ENCODE measurements around the gene DNAH14.
"Not testable (repeated sequence)": the region's sequence is repeated elsewhere in the genome, so short reads cannot be mapped to it uniquely, and the experiment has no call there.

The DNAH14 gene

GRCh38 chr1:225342695-225343094, 413.2 kb downstream of the DNAH14 start:
- DNase-seq (ENCODE audit: low read depth in 2 of 2) = no peak

- no peak for DNase-seq (ENCODE audit: low read depth in 2 of 2)
Measured at GRCh38 chr1:225343618-225344017, 414.1 kb downstream of the DNAH14 start.

DNA sequence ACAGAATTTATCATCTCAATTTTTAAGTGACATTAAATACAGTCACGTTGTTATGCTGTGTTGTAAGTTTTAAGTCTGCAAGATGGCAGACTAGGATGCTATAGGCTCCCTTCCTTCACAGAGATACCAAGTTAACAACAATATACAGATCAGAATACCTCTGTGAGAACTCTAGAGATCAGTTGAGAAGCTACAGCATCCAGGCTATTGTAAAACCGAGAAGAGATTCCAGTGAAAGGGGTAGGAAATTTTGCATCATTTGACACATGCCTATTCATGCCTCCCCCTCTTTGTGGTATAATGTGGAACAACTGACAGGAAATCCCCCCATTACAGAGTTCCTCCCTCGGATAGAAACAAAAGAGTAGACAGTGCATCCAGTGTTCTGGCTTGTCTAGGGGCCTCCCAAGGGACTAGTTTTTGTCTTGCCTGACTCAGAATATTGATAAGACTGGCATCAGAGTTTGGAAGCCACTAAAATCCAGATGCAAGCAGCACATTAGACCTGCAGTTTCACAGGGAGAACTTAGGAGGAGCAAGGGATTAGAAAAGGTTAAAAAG, 417.7 kb downstream of the DNAH14 start:
- no peak for DNase-seq (ENCODE audit: low read depth in 2 of 2)

DNA sequence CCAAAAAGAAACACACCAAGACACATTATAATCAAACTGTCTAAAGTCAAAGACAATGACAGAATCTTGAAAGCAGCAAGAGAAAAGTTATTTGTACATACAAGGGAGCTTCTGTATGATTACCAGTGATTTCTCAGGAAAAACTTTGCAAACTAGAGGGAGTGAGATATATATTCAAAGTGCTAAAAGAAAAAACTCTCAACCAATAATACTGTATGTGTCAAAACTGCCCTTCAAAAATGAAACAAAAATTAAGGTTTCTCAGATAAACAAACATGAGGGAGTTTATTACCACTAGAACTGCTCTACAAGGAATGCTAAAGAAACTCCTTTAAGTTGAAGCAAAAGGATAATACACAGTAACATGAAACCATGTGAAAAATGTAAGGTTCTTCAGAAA, 418.9 kb downstream of the DNAH14 start:
- DNase-seq (ENCODE audit: low read depth in 2 of 2) = no peak

DNA sequence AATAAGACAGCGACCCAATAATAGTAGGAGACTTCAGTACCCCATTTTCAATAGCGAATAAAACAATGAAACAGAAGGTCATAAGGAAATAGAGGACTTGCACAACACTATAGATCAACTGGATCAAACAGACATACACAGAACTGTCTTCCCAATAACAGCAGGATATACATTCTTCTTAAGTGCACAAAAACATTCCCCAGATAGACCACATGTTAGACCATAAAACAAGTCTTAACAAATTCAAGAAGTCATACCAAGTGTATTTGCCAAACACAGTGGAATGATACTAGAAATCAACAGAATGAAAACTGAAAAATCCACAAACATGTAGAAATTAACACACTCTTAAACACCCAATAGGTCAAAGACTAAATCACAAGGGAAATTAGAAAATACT, 420.4 kb downstream of the DNAH14 start:
- DNase-seq (ENCODE audit: low read depth in 2 of 2) = no peak

DNA sequence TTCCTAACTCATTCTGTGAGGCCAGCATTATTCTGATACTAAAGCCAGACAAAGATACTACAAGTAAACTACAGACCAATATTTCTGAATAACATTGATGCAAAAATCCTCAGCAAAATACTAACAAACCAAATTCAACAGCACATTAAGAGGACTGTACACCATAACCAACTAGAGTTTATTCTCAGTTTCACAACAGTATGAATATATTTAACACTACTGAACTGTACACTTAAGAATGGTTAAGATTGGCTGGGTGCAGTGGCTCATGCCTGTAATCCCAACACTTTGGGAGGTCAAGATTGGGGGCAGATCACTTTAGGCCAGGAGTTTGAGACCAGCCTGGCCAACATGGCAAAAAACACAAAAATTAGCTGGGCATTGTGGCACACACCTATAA, 421.4 kb downstream of the DNAH14 start:
- DNase-seq (ENCODE audit: low read depth in 2 of 2) = no peak

GRCh38 chr1:225354906-225355305, 425.4 kb downstream of the DNAH14 start:
- DNase-seq (ENCODE audit: low read depth in 2 of 2) = no peak

- DNase-seq (ENCODE audit: low read depth in 2 of 2) = no peak
Measured at GRCh38 chr1:225355863-225356262, 426.4 kb downstream of the DNAH14 start.

DNA sequence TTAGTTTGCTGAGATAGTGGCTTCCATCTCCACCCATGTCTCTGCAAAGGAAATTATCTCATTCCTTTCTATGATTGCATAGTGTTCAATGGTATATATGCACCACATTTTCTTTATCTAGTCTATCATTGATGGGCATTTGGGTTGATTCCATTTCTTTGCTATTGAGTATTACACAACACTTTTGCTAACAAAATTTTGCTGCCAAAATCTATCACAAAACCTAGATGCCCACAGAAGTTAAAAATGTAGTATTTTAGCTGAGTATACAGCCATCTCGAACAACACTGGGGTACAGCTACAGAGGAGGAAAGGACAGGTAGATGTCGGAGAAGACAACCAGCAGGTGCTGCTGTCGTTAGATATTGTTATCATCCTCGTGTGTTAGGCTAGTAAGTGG, 430.6 kb downstream of the DNAH14 start:
- DNase-seq (ENCODE audit: low read depth in 2 of 2) = no peak

GRCh38 chr1:225361176-225361575, 431.7 kb downstream of the DNAH14 start:
- no peak for DNase-seq (ENCODE audit: low read depth in 2 of 2)

DNA sequence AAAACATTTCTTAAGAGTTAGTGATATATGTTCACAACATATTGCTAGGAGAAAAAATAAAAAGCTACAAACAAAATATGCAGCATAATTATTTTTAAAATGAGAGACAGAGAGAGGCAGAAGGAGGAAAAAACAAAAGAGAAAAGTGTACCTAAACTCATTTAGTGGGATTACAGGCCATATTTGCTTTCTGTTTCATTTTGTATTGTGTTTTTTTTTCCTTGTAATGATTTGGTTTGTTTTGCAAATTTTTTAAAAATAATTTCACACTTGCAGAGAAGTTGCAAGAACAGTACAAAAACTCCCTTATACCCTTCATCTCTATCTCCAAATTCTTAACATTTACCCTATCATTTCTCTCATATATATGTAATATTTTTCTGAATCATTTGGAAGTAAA, 433.3 kb downstream of the DNAH14 start:
- DNase-seq (ENCODE audit: low read depth in 2 of 2) = no peak

DNA sequence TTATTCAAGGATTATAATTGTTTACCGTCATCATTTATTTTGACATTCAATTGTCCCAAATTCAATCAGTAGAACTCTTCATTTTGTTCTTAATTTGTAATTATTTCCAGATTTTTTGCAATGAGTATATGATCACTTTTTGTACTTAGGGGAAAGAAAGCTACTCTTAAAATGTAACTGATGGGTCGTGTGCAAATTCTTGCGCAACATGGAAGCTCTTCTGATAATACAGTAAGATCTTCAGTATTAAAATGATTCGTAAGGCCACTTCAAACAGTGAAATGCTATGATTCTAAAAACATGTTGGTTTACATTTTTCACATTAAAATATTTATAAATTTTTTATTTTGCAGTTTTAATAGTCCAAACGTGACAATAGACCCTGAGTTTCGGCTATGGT, 435.0 kb downstream of the DNAH14 start:
- DNase-seq (ENCODE audit: low read depth in 2 of 2) = no peak

DNA sequence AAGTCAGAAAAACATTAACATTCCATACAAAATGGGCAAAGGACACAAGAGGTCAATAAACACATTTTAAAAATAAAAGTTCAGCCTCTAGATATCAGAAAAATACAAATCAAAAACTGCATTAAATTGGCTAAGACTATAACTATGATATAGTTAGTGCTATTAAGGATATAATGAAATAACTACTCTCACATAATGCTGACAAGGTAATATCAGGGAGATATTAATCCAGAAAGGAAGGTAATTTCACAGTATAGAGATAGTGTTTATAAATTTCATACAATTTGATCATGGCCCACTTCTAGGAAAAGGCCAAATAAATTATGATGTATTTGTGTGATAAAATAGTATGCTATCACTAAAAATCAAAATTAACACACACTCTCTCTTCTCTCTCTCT, 436.5 kb downstream of the DNAH14 start:
- no peak for DNase-seq (ENCODE audit: low read depth in 2 of 2)

DNA sequence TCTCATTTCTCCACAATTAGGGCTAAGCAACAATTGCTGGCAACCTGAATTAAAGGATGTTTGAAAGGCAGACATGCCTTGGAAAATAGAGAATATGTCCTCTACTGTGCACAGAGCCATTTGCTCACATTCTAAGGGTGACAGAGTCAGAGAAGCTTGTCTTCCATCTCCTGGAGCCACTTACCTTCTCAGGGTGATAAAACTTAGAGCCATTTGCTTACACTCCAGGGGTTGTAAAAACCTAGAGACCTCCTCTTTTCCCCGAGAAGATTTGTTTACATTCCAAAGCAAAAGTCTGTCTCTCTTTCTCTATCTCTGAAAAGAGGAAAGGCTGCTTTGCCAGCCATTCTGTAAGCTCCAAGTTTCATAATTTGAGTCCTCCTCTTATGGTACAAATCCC, 437.1 kb downstream of the DNAH14 start:
- DNase-seq (ENCODE audit: low read depth in 2 of 2) = no peak

DNA sequence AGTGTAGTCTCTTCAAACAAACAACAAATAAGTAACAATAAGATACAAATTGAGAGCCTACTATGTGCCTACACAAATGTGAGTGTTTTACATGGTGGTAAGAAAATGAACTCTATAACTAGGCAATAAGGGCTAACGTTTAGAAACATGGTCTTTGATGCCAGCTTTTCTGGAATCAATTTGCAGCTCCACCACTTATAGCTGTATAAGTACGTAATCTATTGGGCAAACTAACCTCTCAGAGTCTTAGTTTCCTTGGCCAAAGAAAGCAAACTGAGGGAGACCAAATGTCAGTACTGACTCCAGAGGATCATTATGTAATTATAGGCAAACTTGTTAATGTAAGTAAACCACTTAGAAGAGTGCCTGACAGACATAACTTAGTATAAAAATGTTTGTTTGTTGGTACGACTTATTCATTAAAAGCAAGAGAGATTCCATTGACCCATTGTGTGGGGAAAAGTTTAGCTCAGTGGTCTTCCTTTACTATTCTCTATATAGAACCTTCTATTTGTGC, 438.6 kb downstream of the DNAH14 start:
- no peak for DNase-seq (ENCODE audit: low read depth in 2 of 2)

GRCh38 chr1:225371366-225372010, 442.0 kb downstream of the DNAH14 start:
- no peak for DNase-seq (ENCODE audit: low read depth in 2 of 2)

DNA sequence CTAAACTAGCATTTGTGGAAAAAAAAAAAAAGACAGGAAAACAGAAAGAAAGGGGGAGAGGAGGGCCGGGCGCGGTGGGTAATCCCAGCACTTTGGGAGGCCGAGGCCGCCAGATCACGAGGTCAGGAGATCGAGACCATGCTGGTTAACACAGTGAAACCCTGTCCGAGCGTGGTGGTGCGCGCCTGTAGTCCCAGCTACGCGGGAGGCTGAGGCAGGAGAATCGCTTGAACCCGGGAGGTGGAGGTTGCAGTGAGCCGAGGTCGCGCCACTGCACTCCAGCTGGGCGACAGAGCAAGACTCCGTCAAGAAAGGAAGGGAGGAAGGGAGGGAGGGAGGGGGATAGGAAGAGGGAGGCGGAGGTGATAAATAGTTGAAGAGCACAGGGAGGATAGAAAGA, 443.7 kb downstream of the DNAH14 start:
- no peak for DNase-seq (ENCODE audit: low read depth in 2 of 2)

DNA sequence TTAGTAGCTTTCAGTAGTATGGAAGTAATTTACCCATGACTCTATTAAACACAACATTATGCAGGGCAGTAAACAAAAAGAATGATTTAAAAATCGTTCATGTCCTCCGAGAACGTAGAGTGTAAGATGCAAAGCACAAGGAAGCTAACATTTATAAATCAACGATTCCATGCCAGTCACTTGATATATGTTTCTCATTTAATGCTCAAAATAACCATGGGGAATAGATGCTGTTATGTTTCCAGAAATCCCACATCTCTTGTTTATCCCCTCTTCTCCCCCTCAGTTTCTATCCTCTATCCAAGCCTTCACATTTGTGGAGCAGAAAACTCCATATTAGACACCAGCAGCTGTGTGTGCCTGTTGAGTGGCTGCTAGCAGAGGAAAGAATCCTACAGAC, 445.5 kb downstream of the DNAH14 start:
- no peak for DNase-seq (ENCODE audit: low read depth in 2 of 2)

DNA sequence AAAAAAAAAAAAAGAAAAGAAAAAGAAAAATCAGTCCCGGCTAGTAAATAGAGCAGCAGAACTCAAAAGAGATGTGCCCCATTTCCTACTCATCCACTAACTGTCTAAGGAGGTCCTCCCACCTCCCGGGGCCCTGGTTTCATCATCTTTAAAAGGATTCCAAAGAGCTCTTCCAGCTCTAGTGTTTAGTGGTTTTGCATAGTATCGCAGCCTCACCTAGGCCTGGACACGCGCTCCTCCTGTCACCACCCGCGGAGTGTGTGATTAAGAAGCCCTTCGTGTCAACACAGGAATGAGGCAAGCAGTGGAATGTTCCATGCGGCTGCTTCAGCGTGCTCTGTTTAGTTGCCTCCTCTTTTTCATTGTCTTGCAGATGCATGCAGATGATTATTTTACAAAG, 449.4 kb downstream of the DNAH14 start:
- no peak for DNase-seq (ENCODE audit: low read depth in 2 of 2)

DNA sequence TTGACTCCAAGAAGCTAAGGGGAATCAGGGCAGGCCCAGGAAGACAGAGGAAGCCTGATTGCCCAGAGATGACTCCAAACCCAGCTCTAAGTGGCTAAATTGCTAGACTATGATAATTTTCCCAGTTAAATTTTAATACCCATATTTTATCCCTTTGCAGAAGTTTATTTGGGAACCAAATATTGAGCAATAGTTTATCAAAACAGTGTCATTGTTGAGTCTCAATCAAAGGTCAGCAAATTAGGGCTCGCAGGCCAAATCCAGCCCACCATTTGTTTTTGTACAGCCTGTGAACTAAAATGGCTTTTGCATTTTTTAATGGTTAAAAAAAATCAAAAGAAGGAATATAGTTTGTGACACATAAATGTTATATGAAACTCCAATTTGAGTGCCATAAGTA, 451.2 kb downstream of the DNAH14 start:
- DNase-seq (ENCODE audit: low read depth in 2 of 2) = no peak

GRCh38 chr1:225386860-225387259, 457.4 kb downstream of the DNAH14 start:
- not testable (repeated sequence) for DNase-seq (ENCODE audit: low read depth in 2 of 2)

- DNase-seq (ENCODE audit: low read depth in 2 of 2) = no peak
Measured at GRCh38 chr1:225388372-225388771, 458.9 kb downstream of the DNAH14 start.

DNA sequence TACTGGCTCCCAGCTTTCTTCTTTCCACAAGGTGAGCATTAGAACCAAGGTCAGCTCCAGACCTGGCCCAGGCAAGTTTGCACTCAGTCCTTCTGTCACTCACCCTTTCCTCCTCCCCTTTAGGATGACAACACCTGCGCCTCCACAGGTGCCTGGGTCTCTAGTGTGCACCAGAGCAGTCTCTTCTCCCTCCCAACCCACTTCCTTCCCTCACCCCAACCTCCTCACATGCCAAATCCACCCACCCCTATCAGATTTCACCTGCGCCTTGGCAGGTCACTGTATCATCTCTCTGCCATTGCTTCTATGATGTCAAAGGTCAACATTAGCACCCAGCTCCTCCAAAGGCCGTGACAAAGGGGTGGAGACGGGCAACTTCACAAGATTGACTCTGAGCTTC, 460.4 kb downstream of the DNAH14 start:
- no peak for DNase-seq (ENCODE audit: low read depth in 2 of 2)

DNA sequence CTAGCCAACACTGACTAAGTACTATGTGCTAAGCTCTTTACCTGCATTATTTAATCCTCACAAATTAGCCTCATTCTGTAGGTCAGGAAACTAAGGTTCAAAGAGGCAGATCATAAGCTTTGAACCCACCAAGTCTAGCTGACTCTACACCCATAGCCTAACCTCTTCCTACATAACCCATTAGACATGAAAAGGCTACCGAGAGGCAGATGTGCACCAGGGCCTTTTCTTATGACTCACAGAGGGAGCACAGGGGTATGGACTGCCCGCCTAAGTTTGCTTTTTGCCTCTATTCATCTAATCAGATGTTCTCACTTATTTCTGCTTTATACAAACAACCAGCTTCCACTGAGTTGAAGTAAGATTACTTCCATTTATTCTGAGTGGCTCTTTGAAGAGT, 466.9 kb downstream of the DNAH14 start:
- DNase-seq (ENCODE audit: low read depth in 2 of 2) = no peak
